HCT116 (cell line): Measurements from ENCODE around the gene SRGAP1. TPM values are rescaled to one million over a fixed set of nuclear protein-coding genes. Genes with fewer than 3 reads are reported as not detected.

Experiments used
- ATAC-seq: fragments of 200-7000 bp; cut with Tn5 transposase; 2 replicates; pipeline ENCODE4 v1.9.1; 2020; ENCODE audit warnings: mild to moderate bottlenecking, moderate library complexity
- BruUV-seq: library from RNA; stranded (reverse); fragments of 400-500 nt; replicated peaks from 2 replicates; lab custom pipeline; 2021; lab: Mats Ljungman, UMichigan
- CTCF ChIA-PET: fragments of 300-600 bp; sonication (Branson Sonifier 250); formaldehyde crosslinking; loops from one replicate; lab custom pipeline; 2021; ENCODE audit warnings: antibody characterized with exemption; lab: Charles Lee
- POLR2A ChIA-PET: fragments of 300-600, 350-600 bp; sonication (Branson Sonifier 250); formaldehyde crosslinking; loops from one replicate; lab custom pipeline; 2021; ENCODE audit warnings: antibody characterized with exemption; lab: Charles Lee
- RAD21 ChIA-PET, 2 experiments: fragments of 300-600 bp; sonication (Branson Sonifier 250); formaldehyde crosslinking; loops; one replicate each; lab custom pipeline; 2023; ENCODE audit warnings: low total read pairs in 2 of 2; ENCODE audit not compliant: uncharacterized antibody in 2 of 2, unreplicated experiment in 2 of 2, low non-redundant PET in 1 of 2; lab: Charles Lee
- DNase-seq: peaks from one replicate; pipeline ENCODE4 v3.0.0-alpha.2; 2010; ENCODE audit warnings: low read depth, low spot score
- H2AFZ ChIP-seq: fragments of 200-600 bp; shearing (Covaris generic), sonication (generic); 2 replicates; pipeline ENCODE4 v1.6.1; 2017; ENCODE audit warnings: low read depth, mixed run types, mixed read lengths, antibody characterized with exemption, low read length; ENCODE audit not compliant: poor library complexity, severe bottlenecking
- H3K27ac ChIP-seq: 2 replicates; pipeline ENCODE4 v1.5.1; 2012; ENCODE audit warnings: low read depth, low read length
- H3K27me3 ChIP-seq: fragments of 200-600 bp; sonication (generic); 2 replicates; pipeline ENCODE4 v1.6.1; 2016; ENCODE audit warnings: mixed run types, low read length, mixed read lengths; ENCODE audit not compliant: insufficient read depth
- H3K36me3 ChIP-seq, 2 experiments: fragments of 200-500 bp in 1 of 2; fragments of 200-600 bp in 1 of 2; sonication (Bioruptor generic) in 1 of 2; sonication (generic) in 1 of 2; 2 replicates each; pipeline versions ENCODE4 v1.5.1 to v1.6.1; 2014 to 2016; ENCODE audit warnings: low read length in 2 of 2, inconsistent platforms in 1 of 2, mixed read lengths in 1 of 2, mixed run types in 1 of 2; ENCODE audit not compliant: insufficient read depth in 2 of 2, control insufficient read depth in 1 of 2
- H3K4me1 ChIP-seq, 2 experiments: fragments of 200-600 bp in 1 of 2; sonication (generic) in 1 of 2; 2 replicates each; pipeline versions ENCODE4 v1.5.1 to v1.6.1; 2012 to 2017; ENCODE audit warnings: low read length in 2 of 2, inconsistent platforms in 1 of 2, mild to moderate bottlenecking in 1 of 2, mixed read lengths in 1 of 2, mixed run types in 1 of 2, moderate library complexity in 1 of 2; ENCODE audit not compliant: insufficient read depth in 2 of 2, control insufficient read depth in 1 of 2
- H3K4me2 ChIP-seq: fragments of 200-600 bp; sonication (generic); 2 replicates; pipeline ENCODE4 v1.6.1; 2017; ENCODE audit warnings: mixed run types, low read length, mixed read lengths
- H3K4me3 ChIP-seq, 2 experiments: fragments of 200-600 bp in 1 of 2; sonication (generic) in 1 of 2; replicated peaks in 1 of 2; 2 replicates each; pipeline ENCODE4 v1.5.1; 2011 to 2016; ENCODE audit warnings: low read length in 2 of 2, control low read depth in 1 of 2, low read depth in 1 of 2, mild to moderate bottlenecking in 1 of 2, mixed read lengths in 1 of 2, mixed run types in 1 of 2
- H3K79me2 ChIP-seq: fragments of 200-600 bp; sonication (generic); 2 replicates; pipeline ENCODE4 v1.6.1; 2017; ENCODE audit warnings: mild to moderate bottlenecking, mixed run types, low read length, moderate library complexity, mixed read lengths; ENCODE audit not compliant: insufficient read depth
- H3K9ac ChIP-seq: fragments of 200-600 bp; sonication (generic); 2 replicates; pipeline ENCODE4 v1.6.1; 2016; ENCODE audit warnings: low read length, mixed read lengths
- H3K9me2 ChIP-seq: fragments of 200-600 bp; sonication (generic), shearing (Covaris generic); 2 replicates; pipeline ENCODE4 v1.6.1; 2017; ENCODE audit warnings: mixed run types, mild to moderate bottlenecking, moderate library complexity; ENCODE audit not compliant: insufficient read depth
- H3K9me3 ChIP-seq, 2 experiments: fragments of 200-500 bp in 1 of 2; fragments of 200-600 bp in 1 of 2; sonication (Bioruptor generic) in 1 of 2; sonication (generic) in 1 of 2; 2 replicates each; pipeline ENCODE4 v1.6.1; 2014 to 2017; ENCODE audit warnings: low read length in 2 of 2, mixed read lengths in 2 of 2, inconsistent platforms in 1 of 2, low read depth in 1 of 2, mild to moderate bottlenecking in 1 of 2, mixed run types in 1 of 2, moderate library complexity in 1 of 2; ENCODE audit not compliant: control insufficient read depth in 1 of 2, insufficient read depth in 1 of 2
- H4K20me1 ChIP-seq: fragments of 200-600 bp; sonication (generic), shearing (Covaris generic); 2 replicates; pipeline ENCODE4 v1.6.1; 2017; ENCODE audit warnings: mixed run types, mild to moderate bottlenecking, moderate library complexity; ENCODE audit not compliant: insufficient read depth
- CBX3 ChIP-seq: IDR thresholded peaks from 2 replicates; pipeline ENCODE4 v1.6.1; 2012; ENCODE audit warnings: low read depth
- CEBPB ChIP-seq: IDR thresholded peaks from 2 replicates; pipeline ENCODE4 v1.6.1; 2012; ENCODE audit warnings: low read depth
- EGR1 ChIP-seq: IDR thresholded peaks from 2 replicates; pipeline ENCODE4 v1.6.1; 2012; ENCODE audit warnings: low read depth
- ELF1 ChIP-seq: IDR thresholded peaks from 2 replicates; pipeline ENCODE4 v1.6.1; 2012; ENCODE audit warnings: low read depth, borderline replicate concordance
- EZH2 ChIP-seq: fragments of 200-600 bp; sonication (generic); IDR thresholded peaks from 2 replicates; pipeline ENCODE4 v1.6.1; 2017; ENCODE audit warnings: antibody characterized with exemption, mixed run types
- EZH2phosphoT487 ChIP-seq: fragments of 200-600 bp; IDR thresholded peaks from 2 replicates; pipeline ENCODE4 v1.6.1; 2018; ENCODE audit warnings: antibody characterized with exemption, borderline replicate concordance
- JUND ChIP-seq: IDR thresholded peaks from 2 replicates; pipeline ENCODE4 v1.6.1; 2012
- POLR2A ChIP-seq: IDR thresholded peaks from 2 replicates; pipeline ENCODE4 v1.7.0; 2011; ENCODE audit warnings: borderline replicate concordance; ENCODE audit not compliant: insufficient read depth, insufficient read length; ENCODE audit errors: extremely low read depth
- POLR2AphosphoS5 ChIP-seq: IDR thresholded peaks from 2 replicates; pipeline ENCODE4 v1.6.1; 2011; ENCODE audit warnings: mild to moderate bottlenecking, low read depth, low read length, moderate library complexity
- RAD21 ChIP-seq: IDR thresholded peaks from 2 replicates; pipeline ENCODE4 v1.6.1; 2012; ENCODE audit warnings: low read depth, mild to moderate bottlenecking
- SIN3A ChIP-seq: IDR thresholded peaks from 2 replicates; pipeline ENCODE4 v1.6.1; 2012; ENCODE audit warnings: low read depth
- SP1 ChIP-seq: IDR thresholded peaks from 2 replicates; pipeline ENCODE4 v1.6.1; 2012; ENCODE audit warnings: low read depth
- SRF ChIP-seq: IDR thresholded peaks from 2 replicates; pipeline ENCODE4 v1.6.1; 2012; ENCODE audit warnings: low read depth
- TCF7L2 ChIP-seq: IDR thresholded peaks from 2 replicates; pipeline ENCODE4 v1.7.0; 2011; ENCODE audit warnings: borderline replicate concordance, inconsistent platforms; ENCODE audit not compliant: insufficient read depth, insufficient read length; ENCODE audit errors: extremely low read depth
- YY1 ChIP-seq: IDR thresholded peaks from 2 replicates; pipeline ENCODE4 v1.6.1; 2011; ENCODE audit warnings: low read length, low read depth, moderate library complexity, mild to moderate bottlenecking; ENCODE audit not compliant: insufficient replicate concordance; ENCODE audit errors: extremely low read depth
- ZNF274 ChIP-seq: fragments of 200-500 bp; sonication (Bioruptor generic); IDR thresholded peaks from 2 replicates; pipeline ENCODE4 v1.6.1; 2014; ENCODE audit warnings: mild to moderate bottlenecking, low read depth, low read length, inconsistent platforms
- intact Hi-C: fragments of 100-400 bp; cut with micrococcal nuclease; formaldehyde crosslinking; loops from 2 replicates; pipeline ENCODE4 v1.10.0; 2022
- total RNA-seq: library from RNA; stranded (reverse); gene quantifications from one replicate; pipeline ENCODE4 v1.2.1, GENCODE V29; 2021; ENCODE audit not compliant: unreplicated experiment
- TF ChIP-seq, protein P1 (sequence below): IDR thresholded peaks from 2 replicates; pipeline ENCODE4 v1.6.1; 2012
- TF ChIP-seq, protein P2 (sequence below): IDR thresholded peaks from 2 replicates; pipeline ENCODE4 v1.6.1; 2012; ENCODE audit warnings: low read depth
- TF ChIP-seq, protein P3 (sequence below), 3 experiments: fragments of 200-600 bp in 1 of 3; sonication (generic) in 1 of 3; IDR thresholded peaks in 2 of 3; conservative IDR thresholded peaks in 1 of 3; 2 replicates each; pipeline ENCODE4 v1.5.1; 2012 to 2017; ENCODE audit warnings: low read depth in 2 of 3, low read length in 2 of 3, antibody characterized with exemption in 1 of 3, borderline replicate concordance in 1 of 3, control low read depth in 1 of 3, mild to moderate bottlenecking in 1 of 3, mixed read lengths in 1 of 3, mixed run types in 1 of 3, moderate library complexity in 1 of 3; ENCODE audit not compliant: insufficient read depth in 1 of 3
- TF ChIP-seq, protein P4 (sequence below): IDR thresholded peaks from 2 replicates; pipeline ENCODE4 v1.6.1; 2012

The SRGAP1 gene
- total RNA-seq, 1 experiment from 2014 or later = 16.6 TPM

DNA sequence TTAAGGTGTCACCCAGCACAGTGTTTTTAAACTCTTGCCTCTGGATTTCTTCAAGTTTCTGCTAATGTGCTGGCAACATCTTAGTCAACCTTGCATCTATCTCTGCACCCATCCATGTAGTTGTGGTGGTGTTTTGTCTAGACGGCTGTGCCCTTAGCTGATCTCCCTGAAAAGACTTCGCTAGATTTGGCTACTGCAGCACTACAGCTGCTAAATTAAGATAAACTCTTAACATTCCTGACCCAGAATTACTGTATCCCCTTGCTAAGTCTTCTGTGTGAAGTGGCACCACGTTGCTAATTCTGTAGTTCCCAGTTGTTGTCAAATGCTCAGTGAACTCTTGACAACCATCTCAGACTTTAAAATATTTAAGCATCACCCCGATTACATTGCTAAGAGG lies 66.8 kb downstream of the SRGAP1 start:
- no peak overlapping the region for H3K4me3 ChIP-seq
- ChIA-PET CTCF (no interaction called here), RAD21 (no interaction called here), POLR2A (no interaction called here)
- no peaks in the 10 kb centered on the region for H3K27me3 ChIP-seq
- no peak overlapping the region for H3K9ac ChIP-seq
- H3K4me2 ChIP-seq = no peak overlapping the region
- H2AFZ ChIP-seq = no peak overlapping the region
- peaks cover 71% of the 10 kb centered on the region for H3K79me2 ChIP-seq
- DNase-seq (no peak), ATAC-seq (no peak)
- H3K9me3 ChIP-seq = no peaks in the 10 kb centered on the region
- no peaks in the 10 kb centered on the region for H3K36me3 ChIP-seq
- intact Hi-C loops = loop anchor here (10.0 kb wide), 1 partner anchor 313 kb away; the partner anchor contains the start of gene KICS2
- no peak for TF ChIP-seq EZH2phosphoT487
- no peak for TF ChIP-seq EZH2
- TF ChIP-seq SRF = no peak
- TF ChIP-seq ELF1 = no peak
- TF ChIP-seq JUND = no peak
- TF ChIP-seq YY1 = no peak
- TF ChIP-seq SIN3A = no peak
- TF ChIP-seq CBX3 = no peak
- no peak for TF ChIP-seq TCF7L2
- no peak for TF ChIP-seq ZNF274
- no peak for TF ChIP-seq POLR2A
- TF ChIP-seq, protein P1, sequence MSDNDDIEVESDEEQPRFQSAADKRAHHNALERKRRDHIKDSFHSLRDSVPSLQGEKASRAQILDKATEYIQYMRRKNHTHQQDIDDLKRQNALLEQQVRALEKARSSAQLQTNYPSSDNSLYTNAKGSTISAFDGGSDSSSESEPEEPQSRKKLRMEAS = no peak
- TF ChIP-seq, protein P2, sequence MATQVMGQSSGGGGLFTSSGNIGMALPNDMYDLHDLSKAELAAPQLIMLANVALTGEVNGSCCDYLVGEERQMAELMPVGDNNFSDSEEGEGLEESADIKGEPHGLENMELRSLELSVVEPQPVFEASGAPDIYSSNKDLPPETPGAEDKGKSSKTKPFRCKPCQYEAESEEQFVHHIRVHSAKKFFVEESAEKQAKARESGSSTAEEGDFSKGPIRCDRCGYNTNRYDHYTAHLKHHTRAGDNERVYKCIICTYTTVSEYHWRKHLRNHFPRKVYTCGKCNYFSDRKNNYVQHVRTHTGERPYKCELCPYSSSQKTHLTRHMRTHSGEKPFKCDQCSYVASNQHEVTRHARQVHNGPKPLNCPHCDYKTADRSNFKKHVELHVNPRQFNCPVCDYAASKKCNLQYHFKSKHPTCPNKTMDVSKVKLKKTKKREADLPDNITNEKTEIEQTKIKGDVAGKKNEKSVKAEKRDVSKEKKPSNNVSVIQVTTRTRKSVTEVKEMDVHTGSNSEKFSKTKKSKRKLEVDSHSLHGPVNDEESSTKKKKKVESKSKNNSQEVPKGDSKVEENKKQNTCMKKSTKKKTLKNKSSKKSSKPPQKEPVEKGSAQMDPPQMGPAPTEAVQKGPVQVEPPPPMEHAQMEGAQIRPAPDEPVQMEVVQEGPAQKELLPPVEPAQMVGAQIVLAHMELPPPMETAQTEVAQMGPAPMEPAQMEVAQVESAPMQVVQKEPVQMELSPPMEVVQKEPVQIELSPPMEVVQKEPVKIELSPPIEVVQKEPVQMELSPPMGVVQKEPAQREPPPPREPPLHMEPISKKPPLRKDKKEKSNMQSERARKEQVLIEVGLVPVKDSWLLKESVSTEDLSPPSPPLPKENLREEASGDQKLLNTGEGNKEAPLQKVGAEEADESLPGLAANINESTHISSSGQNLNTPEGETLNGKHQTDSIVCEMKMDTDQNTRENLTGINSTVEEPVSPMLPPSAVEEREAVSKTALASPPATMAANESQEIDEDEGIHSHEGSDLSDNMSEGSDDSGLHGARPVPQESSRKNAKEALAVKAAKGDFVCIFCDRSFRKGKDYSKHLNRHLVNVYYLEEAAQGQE = no peak
- TF ChIP-seq, protein P3, sequence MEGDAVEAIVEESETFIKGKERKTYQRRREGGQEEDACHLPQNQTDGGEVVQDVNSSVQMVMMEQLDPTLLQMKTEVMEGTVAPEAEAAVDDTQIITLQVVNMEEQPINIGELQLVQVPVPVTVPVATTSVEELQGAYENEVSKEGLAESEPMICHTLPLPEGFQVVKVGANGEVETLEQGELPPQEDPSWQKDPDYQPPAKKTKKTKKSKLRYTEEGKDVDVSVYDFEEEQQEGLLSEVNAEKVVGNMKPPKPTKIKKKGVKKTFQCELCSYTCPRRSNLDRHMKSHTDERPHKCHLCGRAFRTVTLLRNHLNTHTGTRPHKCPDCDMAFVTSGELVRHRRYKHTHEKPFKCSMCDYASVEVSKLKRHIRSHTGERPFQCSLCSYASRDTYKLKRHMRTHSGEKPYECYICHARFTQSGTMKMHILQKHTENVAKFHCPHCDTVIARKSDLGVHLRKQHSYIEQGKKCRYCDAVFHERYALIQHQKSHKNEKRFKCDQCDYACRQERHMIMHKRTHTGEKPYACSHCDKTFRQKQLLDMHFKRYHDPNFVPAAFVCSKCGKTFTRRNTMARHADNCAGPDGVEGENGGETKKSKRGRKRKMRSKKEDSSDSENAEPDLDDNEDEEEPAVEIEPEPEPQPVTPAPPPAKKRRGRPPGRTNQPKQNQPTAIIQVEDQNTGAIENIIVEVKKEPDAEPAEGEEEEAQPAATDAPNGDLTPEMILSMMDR (IDR thresholded peaks at IDR 0.05 in 2 of 3, conservative IDR thresholded peaks at IDR 0.05 in 1 of 3; ENCODE audit: borderline replicate concordance in 1 of 3, insufficient read depth in 1 of 3, low read depth in 2 of 3, low read length in 2 of 3) = no peak
- TF ChIP-seq SP1 = no peak
- TF ChIP-seq POLR2AphosphoS5 = no peak
- no peak for TF ChIP-seq EGR1
- TF ChIP-seq CEBPB = no peak
- TF ChIP-seq RAD21 = no peak
- TF ChIP-seq, protein P4, sequence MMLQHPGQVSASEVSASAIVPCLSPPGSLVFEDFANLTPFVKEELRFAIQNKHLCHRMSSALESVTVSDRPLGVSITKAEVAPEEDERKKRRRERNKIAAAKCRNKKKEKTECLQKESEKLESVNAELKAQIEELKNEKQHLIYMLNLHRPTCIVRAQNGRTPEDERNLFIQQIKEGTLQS = no peak
- H3K9me2 ChIP-seq = no peaks in the 10 kb centered on the region
- peaks cover 5% of the 10 kb centered on the region; the same call in 1 of the 2 replicates for H4K20me1 ChIP-seq
- peaks cover 19 to 33% of the 10 kb centered on the region in 2 experiments for H3K4me1 ChIP-seq
- H3K27ac ChIP-seq = no peak overlapping the region
- no TSS peak for BruUV-seq
